PC-3 (cell line): ENCODE results near the gene EHMT1.

Source experiments
- CTCF ChIP-seq: fragments of 300-600 bp; sonication (generic); conservative IDR thresholded peaks from 2 replicates; pipeline ENCODE4 v1.5.1; 2017; ENCODE audit warnings: antibody characterized with exemption, low read depth, mild to moderate bottlenecking, low read length
- EZH2 ChIP-seq: fragments of 300-600 bp; sonication (generic); IDR thresholded peaks from one replicate; pipeline ENCODE4 v1.6.1; 2017; ENCODE audit warnings: antibody characterized with exemption, mild to moderate bottlenecking, low read length; ENCODE audit not compliant: unreplicated experiment
- EZH2phosphoT487 ChIP-seq: fragments of 300-600 bp; sonication (generic); IDR thresholded peaks from 2 replicates; pipeline ENCODE4 v1.6.1; 2018; ENCODE audit warnings: mild to moderate bottlenecking, antibody characterized with exemption, low read length, borderline replicate concordance

- TF ChIP-seq CTCF, result no peak
- TF ChIP-seq EZH2phosphoT487, result no peak
- no peak for TF ChIP-seq EZH2
Measured at GRCh38 chr9:137788561-137789294, 169.9 kb downstream of the EHMT1 start.
